Stimulated activated CD8-positive, alpha-beta memory T cell treated with anti-CD3 and anti-CD28 coated beads, Interleukin-4, amount 100 ng/mL, for 4 hours (primary cell): ENCODE measurements around the gene RETREG1.
"Not testable (repeated sequence)": the region's sequence is repeated elsewhere in the genome, so short reads cannot be mapped to it uniquely, and the experiment has no call there.

ENCODE experiments used
- DNase-seq, 2 donors: peaks; one replicate each; pipeline ENCODE4 v3.0.0-alpha.2; 2020; ENCODE audit warnings: low read depth in 2 of 2, low spot score in 1 of 2

RETREG1 gene

GRCh38 chr5:16490911-16491310 is 125.9 kb downstream of the RETREG1 start:
- DNase-seq, result no peak

- no peak for DNase-seq
Measured at GRCh38 chr5:16489322-16489791, 127.4 kb downstream of the RETREG1 start.

- no peak for DNase-seq
Measured at GRCh38 chr5:16487456-16487855, 129.3 kb downstream of the RETREG1 start.

- DNase-seq, result no peak
Measured at GRCh38 chr5:16486711-16487111, 130.1 kb downstream of the RETREG1 start.

- DNase-seq, result no peak
Measured at GRCh38 chr5:16485656-16486055, 131.1 kb downstream of the RETREG1 start.

- DNase-seq, result no peak
Measured at GRCh38 chr5:16484081-16484480, 132.7 kb downstream of the RETREG1 start.

- no peak for DNase-seq
Measured at GRCh38 chr5:16483361-16483760, 133.4 kb downstream of the RETREG1 start.

GRCh38 chr5:16482891-16483290 is 133.9 kb downstream of the RETREG1 start:
- no peak for DNase-seq

- DNase-seq, result no peak
Measured at GRCh38 chr5:16480821-16481538, 135.8 kb downstream of the RETREG1 start.

- no peak for DNase-seq
Measured at GRCh38 chr5:16480144-16480543, 136.7 kb downstream of the RETREG1 start.

- DNase-seq, result no peak
Measured at GRCh38 chr5:16477541-16477940, 139.3 kb downstream of the RETREG1 start.

GRCh38 chr5:16476417-16476816 is 140.4 kb downstream of the RETREG1 start:
- DNase-seq, result not testable (repeated sequence)

GRCh38 chr5:16471387-16471786 is 145.4 kb downstream of the RETREG1 start:
- DNase-seq, result no peak

- DNase-seq, result no peak
Measured at GRCh38 chr5:16467363-16468219, 149.2 kb downstream of the RETREG1 start.

GRCh38 chr5:16465544-16466432 is 151.0 kb downstream of the RETREG1 start, which contains the start of gene ZNF622:
Gene ZNF622 (minus strand): TSS chr5:16465800. CDS start chr5:16465665, 135 bp downstream.
- DNase-seq, result peak; percentile 68 to 82

- DNase-seq, result no peak
Measured at GRCh38 chr5:16464664-16465543, 151.9 kb downstream of the RETREG1 start.

- DNase-seq, result no peak
Measured at GRCh38 chr5:16464231-16464630, 152.6 kb downstream of the RETREG1 start.

- DNase-seq, result no peak
Measured at GRCh38 chr5:16461782-16462181, 155.0 kb downstream of the RETREG1 start.

- no peak for DNase-seq
Measured at GRCh38 chr5:16461026-16461425, 155.8 kb downstream of the RETREG1 start.

GRCh38 chr5:16459451-16459850 is 157.3 kb downstream of the RETREG1 start:
- no peak for DNase-seq
